T-helper 2 cell (primary cell): ENCODE results near the gene DTX3.

Source experiments
- DNase-seq, 5 experiments: peaks; one replicate each; pipeline versions ENCODE4 v3.0.0 to v3.0.0-alpha.2; 2012 to 2022

DTX3 gene

DNA sequence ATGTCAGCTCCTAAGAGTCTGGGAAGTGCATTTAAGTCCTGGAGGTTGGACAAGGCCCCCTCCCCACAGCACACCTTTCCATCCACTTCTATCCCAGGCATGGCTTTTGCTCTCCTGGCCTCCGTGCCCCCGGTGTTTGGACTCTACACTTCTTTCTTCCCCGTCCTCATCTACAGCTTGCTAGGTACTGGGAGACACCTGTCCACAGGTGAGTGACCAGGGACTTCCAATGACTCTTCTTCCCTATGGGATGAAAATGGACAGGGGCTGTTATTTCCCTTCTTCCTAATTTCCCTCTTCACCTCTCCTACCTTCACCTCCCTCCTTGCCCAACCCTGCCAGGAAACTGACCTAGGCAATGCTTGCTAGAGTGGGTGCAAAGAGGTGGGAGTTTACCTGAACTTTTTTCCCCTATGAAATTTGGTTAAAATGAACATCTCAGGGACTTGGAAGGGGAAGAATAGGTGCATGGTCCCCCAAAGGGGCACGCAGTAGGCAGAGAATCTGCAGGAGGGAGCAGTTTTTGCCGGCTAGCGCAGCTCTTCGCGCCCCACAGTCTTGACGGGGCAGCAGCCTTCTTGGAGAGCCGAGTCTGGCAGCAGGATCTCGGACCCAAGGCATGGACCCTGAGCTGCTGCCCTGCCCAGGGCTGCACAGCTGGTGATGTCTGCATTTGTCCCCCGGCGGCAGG, 15.8 kb downstream of the DTX3 start:
- DNase-seq = no peak

- DNase-seq = no peak
These were observed 16.4 kb downstream of the DTX3 start for GRCh38 chr12:57620936-57621496.

DNA sequence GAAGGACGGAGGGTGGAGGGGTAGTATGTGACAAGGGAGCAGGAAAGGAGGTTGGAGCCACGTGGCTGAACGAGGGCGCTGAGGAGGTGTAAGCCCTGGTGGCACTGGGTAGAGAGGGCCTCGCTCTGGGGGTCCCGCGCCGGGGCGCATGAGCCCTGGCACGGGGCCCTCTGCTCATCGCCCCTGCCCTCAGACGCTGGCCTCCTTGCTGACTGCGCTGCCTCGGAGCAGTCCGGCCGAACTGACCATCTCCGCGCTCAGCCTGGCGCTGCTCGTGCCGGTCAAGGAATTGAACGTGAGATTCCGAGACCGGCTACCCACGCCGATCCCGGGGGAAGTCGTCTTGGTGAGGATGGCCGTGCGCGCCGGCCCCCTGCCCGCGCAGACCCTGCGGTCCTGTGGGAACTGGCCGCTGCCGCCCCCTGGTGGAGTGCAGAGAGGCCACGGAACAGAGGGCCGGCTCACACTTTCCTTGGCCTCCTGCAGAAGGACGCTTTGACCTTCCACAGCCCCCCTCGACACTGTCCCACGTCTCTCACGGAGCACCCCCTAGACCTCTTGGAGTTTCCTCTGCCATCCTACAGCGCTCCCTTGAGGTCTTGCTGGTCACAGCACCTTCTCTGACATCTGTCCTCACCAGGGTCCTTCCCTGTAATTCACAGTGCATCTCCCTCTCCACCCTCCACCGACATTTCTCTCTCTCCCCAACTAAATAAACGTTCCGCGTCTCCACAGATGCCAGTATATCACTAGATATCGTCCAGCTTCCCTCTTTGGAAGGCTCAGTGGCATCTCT, 17.1 kb downstream of the DTX3 start:
- DNase-seq = peak in 4 of 5 experiments; percentile 33 to 46 (median 41)

DNA sequence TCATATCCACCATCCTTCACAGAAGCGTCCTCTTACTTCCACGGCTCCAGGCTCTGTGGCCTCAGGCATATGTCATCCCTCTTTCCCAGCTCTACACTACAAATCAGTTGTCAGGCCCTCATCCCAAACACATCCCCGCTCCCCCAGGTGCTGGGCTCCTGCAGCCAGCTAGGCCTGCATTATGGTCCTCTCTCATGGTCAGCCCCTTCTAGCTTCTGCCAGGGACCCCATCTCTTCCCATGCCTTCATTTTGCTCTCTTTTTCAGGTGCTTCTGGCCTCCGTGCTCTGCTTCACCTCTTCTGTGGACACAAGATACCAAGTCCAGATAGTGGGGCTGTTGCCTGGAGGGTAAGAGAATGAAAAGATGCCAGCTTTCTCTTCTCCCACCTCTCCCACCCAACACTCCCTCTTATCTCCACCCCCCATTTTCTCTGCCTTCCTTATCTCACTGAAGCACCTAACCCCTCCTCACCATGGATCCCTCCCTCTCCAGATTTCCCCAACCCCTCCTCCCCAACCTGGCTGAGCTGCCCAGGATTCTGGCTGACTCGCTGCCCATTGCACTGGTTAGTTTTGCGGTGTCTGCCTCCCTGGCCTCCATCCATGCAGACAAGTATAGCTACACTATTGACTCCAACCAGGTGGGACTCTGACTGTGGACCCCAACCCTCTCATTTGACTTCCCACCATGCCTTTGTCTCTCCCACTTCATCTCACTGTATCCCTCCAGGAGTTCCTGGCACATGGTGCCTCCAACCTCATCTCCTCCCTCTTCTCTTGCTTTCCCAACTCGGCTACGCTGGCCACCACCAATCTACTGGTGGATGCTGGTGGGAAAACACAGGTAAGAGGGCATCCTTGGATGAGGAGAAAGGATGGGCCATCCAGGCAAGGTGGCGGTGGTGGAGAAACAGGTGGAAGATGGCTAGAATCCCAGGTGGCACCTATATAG, 17.9 kb downstream of the DTX3 start:
- no peak for DNase-seq

GRCh38 chr12:57623385-57623784, 18.8 kb downstream of the DTX3 start:
- DNase-seq = no peak

GRCh38 chr12:57623811-57624390, 19.3 kb downstream of the DTX3 start:
- DNase-seq = no peak

- DNase-seq = no peak
These were observed 20.0 kb downstream of the DTX3 start for GRCh38 chr12:57624441-57625220.

DNA sequence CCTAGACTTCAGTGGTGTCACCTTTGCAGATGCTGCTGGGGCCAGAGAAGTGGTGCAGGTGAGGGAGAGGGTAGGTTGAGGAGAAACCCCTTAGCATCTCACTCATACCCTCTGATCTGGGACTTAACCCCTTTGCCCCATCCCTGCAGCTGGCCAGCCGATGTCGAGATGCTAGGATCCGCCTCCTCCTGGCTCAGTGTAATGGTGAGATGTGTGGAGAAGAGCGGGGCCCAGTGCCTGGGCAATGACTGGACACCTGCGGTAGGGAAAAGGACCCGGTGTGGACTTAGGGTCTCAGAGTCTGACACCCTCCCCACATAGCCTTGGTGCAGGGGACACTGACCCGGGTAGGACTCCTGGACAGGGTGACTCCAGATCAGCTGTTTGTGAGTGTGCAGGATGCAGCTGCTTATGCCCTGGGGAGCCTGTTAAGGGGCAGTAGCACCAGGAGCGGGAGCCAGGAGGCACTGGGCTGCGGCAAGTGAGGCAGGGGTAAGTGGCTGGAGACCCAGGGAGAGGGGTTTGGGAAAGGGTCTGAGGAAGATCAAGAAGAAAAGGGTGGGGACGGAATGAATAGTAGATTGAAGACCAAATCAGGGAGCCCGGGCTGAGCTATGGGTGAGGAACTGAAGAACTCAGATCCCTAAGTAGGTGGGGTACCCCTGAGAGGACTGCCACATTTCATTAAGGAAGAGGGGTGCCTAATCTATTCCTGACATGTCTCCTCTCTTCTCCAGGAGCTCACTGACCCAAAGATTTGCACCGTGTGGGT, 20.8 kb downstream of the DTX3 start:
- DNase-seq = no peak

- DNase-seq = no peak
These were observed 21.7 kb downstream of the DTX3 start for GRCh38 chr12:57626111-57626920.

DNA sequence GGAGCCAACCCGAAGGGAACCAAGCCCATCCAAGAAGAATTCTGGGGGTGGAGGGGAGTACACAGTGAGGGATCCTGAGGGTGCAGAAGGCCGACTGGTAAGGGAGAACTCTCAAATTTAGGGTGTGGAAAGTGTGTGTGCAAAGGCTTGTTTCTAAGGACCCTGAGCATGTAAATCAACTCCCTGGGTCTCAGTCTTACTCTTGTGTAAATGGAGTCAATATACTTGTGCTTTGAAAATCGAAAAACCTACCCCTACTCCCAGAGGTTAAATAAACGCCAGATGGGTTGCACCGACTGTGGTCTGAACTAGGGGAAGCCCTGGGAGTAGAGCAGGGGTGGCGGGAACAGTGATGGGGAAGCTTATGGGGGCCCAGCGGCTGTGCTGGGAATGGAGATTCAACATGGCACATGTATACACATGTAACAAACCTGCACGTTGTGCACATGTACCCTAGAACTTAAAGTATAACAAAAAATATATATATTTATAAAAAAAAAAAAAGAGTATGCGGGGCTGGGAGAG, 22.4 kb downstream of the DTX3 start:
- no peak for DNase-seq

- DNase-seq = peak in 1 of 5 experiments; percentile 32
These were observed 23.1 kb downstream of the DTX3 start for GRCh38 chr12:57627501-57628279.

DNA sequence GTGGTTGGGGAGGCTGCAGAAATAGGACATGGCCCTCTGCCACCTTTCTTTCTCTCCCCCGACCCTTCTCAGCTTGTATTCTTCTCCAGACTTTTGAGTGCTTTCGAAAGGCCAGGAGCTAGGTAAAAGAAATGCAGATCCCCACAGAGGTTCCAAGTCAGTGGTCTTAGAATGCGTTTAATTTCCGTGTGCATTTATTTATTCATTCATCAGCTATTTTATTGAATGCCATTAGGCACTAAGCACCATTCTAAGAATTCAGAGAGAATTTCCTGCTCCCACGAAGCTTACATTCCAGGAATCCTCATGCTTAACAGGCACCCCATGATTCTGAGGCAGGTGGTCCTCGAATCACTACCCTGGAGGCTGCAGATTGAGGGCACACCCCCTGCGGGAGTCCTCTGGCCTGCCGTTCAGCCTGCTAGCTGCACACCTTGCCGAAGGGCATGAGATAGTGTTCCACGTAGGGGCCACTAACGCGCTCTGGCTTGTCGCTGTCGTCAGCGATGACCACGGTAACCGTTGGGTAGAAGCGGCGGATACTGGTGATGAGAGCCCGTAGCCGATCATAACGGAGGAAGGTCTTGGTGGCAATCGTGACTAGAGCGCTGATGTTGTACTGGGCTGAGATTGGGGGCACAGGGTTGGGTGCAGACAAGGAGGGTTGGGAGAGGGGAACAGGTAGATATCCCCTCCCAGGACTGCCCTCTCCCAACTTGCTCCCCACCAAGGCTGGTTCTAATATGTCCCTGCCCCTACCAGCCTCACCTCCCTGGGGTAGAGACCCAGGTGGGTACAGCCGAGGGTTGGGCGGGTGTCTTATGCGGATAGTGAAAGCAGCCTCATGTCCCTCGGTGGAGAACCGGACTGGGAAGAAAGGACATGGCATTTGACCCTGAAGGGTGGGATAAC, 23.9 kb downstream of the DTX3 start:
- no peak for DNase-seq

DNA sequence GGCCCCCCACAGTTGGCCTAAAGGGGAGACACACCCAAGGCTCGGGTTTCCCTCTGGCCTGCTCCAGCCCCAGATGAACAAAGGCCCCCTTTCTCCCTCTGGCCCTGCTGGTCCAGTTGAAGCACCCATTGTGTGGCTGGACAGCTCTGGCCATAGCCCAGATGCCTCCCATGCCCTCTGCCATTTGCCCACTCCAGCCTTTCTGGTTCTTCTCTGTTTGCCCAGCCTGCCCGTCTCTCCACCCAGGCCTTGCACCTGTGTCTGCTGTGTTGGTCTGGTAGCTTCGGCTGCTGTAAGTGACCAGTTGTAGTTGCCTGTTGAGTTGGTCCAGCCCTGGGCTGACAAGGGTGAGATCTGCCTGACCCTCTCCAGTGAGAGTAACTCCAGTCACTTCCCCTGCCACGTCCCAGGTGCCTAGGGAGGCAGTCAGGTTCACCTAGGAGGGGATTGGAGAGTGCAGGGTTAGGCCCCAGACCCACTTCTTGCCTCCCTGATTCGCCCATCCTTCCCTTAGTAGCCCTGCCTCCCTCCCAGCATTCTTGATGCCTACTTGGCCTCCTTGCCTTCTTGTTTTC, 25.4 kb downstream of the DTX3 start:
- no peak for DNase-seq

DNA sequence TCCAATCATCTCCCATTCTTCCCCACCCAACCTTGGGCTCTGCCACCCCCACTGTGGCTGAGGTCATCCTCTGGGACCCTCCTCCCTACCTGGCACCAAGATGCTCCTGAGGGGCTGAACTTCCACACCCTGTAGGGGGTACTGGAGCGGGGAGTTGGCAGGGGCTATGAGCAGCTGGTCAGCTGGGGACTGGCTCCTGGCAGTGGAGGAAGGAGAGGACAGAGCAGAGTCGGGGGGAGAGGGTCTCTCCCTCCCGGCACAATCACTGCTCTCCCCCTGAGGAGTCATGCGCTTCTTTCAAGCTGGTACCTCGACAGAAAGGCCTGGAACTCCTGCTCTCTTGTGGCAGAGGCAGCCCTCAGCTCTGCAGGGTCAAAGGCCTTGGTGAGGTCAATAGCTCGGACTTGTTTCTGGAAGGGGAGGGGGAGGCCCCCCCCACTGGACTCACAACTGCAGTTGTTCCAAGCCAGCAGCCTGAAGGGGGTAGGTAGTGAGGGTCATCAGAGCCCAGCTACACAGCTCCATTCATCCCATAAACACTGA, 26.3 kb downstream of the DTX3 start:
- DNase-seq = no peak

DNA sequence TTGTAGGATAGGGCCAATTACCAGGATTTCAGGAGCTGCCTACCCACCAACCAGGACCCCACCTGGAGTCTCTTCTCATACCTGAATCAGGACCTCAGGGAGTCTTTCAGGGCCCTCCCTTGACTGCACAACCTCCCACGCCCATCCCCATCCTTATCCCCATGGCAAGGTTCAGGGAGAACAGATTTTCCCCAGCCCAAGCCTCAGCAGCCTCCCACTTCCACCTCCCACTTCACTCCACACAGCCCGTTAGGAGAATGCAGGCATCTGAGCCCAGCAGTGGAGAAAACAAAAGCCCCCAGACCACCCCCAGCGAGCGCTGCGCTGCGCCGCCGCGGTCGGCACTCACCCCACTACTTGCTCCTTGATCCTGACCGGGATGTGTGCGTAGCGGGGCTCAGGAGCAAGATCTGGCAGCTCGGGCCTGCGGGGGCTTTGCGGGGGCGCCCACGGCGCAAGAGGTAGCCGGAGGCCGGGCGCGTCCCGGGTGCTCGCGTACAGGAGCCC, 27.0 kb downstream of the DTX3 start:
- DNase-seq = no peak

- peak in 1 of 5 experiments; percentile 36 for DNase-seq
These were observed 27.7 kb downstream of the DTX3 start for GRCh38 chr12:57632073-57632957.
